RPMI7951 (cell line): Measurements from ENCODE around the gene RTL1. TPM values are rescaled to one million over a fixed set of nuclear protein-coding genes. Genes with fewer than 3 reads are reported as not detected.

Source experiments
- DNase-seq: peaks from one replicate; pipeline ENCODE4 v3.0.0-alpha.2; 2012; ENCODE audit warnings: low read depth
- total RNA-seq: library from RNA; depleted of rRNA; stranded (reverse); fragments of >200 nt; shearing (Covaris generic); gene quantifications from 2 replicates; pipeline ENCODE4 v1.2.3, GENCODE V29; 2014

The RTL1 gene
- total RNA-seq, 1 experiment from 2014 or later, result not detected

GRCh38 chr14:100898935-100899883 is 4.3 kb downstream of the RTL1 start:
- no peak for DNase-seq

GRCh38 chr14:100898465-100898864 is 5.1 kb downstream of the RTL1 start:
- DNase-seq, result no peak

GRCh38 chr14:100896369-100897060 is 7.0 kb downstream of the RTL1 start:
- no peak for DNase-seq

- no peak for DNase-seq
These were observed 8.1 kb downstream of the RTL1 start for GRCh38 chr14:100895411-100895810.

- DNase-seq, result no peak
These were observed 9.1 kb downstream of the RTL1 start for GRCh38 chr14:100894416-100894815.

GRCh38 chr14:100893760-100894159 is 9.8 kb downstream of the RTL1 start:
- no peak for DNase-seq

- DNase-seq, result no peak
These were observed 10.3 kb downstream of the RTL1 start for GRCh38 chr14:100893228-100893601.

GRCh38 chr14:100892496-100893227 is 10.9 kb downstream of the RTL1 start:
- no peak for DNase-seq

- DNase-seq, result no peak
These were observed 11.7 kb downstream of the RTL1 start for GRCh38 chr14:100891501-100892445.

- no peak for DNase-seq
These were observed 12.5 kb downstream of the RTL1 start for GRCh38 chr14:100891051-100891450.

GRCh38 chr14:100890061-100890850 is 13.3 kb downstream of the RTL1 start:
- DNase-seq, result no peak

GRCh38 chr14:100889641-100890040 is 13.9 kb downstream of the RTL1 start:
- DNase-seq, result no peak

GRCh38 chr14:100888789-100889315 is 14.7 kb downstream of the RTL1 start:
- DNase-seq, result no peak

GRCh38 chr14:100887728-100888335 is 15.7 kb downstream of the RTL1 start:
- no peak for DNase-seq

- no peak for DNase-seq
These were observed 17.9 kb downstream of the RTL1 start for GRCh38 chr14:100885617-100886016.

GRCh38 chr14:100885196-100885595 is 18.3 kb downstream of the RTL1 start:
- DNase-seq, result no peak

GRCh38 chr14:100884456-100884855 is 19.1 kb downstream of the RTL1 start:
- DNase-seq, result no peak

GRCh38 chr14:100883789-100884101 is 19.8 kb downstream of the RTL1 start:
- DNase-seq, result no peak

- DNase-seq, result no peak
These were observed 20.3 kb downstream of the RTL1 start for GRCh38 chr14:100882991-100883788.
